Upper lobe of left lung (tissue), 6 donors: ENCODE results near the gene SLC25A24. TPM values are rescaled to one million over a fixed set of nuclear protein-coding genes. Genes with fewer than 3 reads are reported as not detected.

ENCODE experiments used
- ATAC-seq, 2 donors: fragments of 200-7000 bp; cut with Tn5 transposase; one replicate each; pipeline ENCODE4 v1.9.1; 2022; ENCODE audit warnings: mild to moderate bottlenecking in 2 of 2, moderate library complexity in 2 of 2; ENCODE audit not compliant: low FRiP score in 2 of 2
- DNase-seq, 2 donors: peaks; one replicate each; pipeline ENCODE4 v3.0.0-alpha.2; 2019 to 2020
- H3K27ac ChIP-seq, 4 donors: fragments of 200-600 bp; sonication (generic); one replicate each; pipeline ENCODE4 v1.5.1; 2016 to 2019
- H3K27me3 ChIP-seq, 4 donors: fragments of 200-600 bp; sonication (generic); one replicate each; pipeline ENCODE4 v1.5.1; 2017 to 2019
- H3K36me3 ChIP-seq, 4 donors: fragments of 200-600 bp; sonication (generic); one replicate each; pipeline ENCODE4 v1.5.1; 2016 to 2019
- H3K4me1 ChIP-seq, 4 donors: fragments of 200-600 bp; sonication (generic); one replicate each; pipeline ENCODE4 v1.5.1; 2018 to 2019
- H3K4me3 ChIP-seq, 4 donors: fragments of 200-600 bp; sonication (generic); one replicate each; pipeline ENCODE4 v1.5.1; 2017 to 2019; ENCODE audit warnings: mild to moderate bottlenecking in 2 of 4, moderate library complexity in 1 of 4
- H3K9me3 ChIP-seq, 4 donors: fragments of 200-600 bp; sonication (generic); one replicate each; pipeline ENCODE4 v1.5.1; 2018 to 2019
- EP300 ChIP-seq, 4 donors: sonication (generic); formaldehyde crosslinking; IDR thresholded peaks; one replicate each; pipeline ENCODE4 v1.5.1; 2017; ENCODE audit warnings: antibody characterized with exemption in 4 of 4, control low read depth in 2 of 4
- POLR2A ChIP-seq, 4 donors: fragments of 450-650 bp; IDR thresholded peaks; one replicate each; pipeline ENCODE4 v1.5.1; 2016 to 2017; ENCODE audit warnings: antibody characterized with exemption in 4 of 4, mild to moderate bottlenecking in 2 of 4
- POLR2AphosphoS5 ChIP-seq, 2 donors: sonication (generic); formaldehyde crosslinking; IDR thresholded peaks; one replicate each; pipeline ENCODE4 v1.5.1; 2017; ENCODE audit warnings: antibody characterized with exemption in 2 of 2
- WGBS, 2 donors: methylation state at CpG; one replicate each; pipeline ENCODE4 v1.1.5; 2017 to 2018; 5-methylcytosine and 5-hydroxymethylcytosine counted together
- total RNA-seq, 6 donors: library from RNA; depleted of rRNA in 4 of 6; stranded (reverse); fragments of >200 nt in 4 of 6; gene quantifications; one replicate each; pipeline versions ENCODE4 v1.1.0 to v1.2.1, GENCODE V29; 2016 to 2021
- TF ChIP-seq, protein P1 (sequence below), 6 experiments: fragments of 450-650 bp in 4 of 6; fragments of 200-600 bp in 2 of 6; sonication (generic) in 2 of 6; IDR thresholded peaks; one replicate each; pipeline ENCODE4 v1.5.1; 2016 to 2019; ENCODE audit warnings: antibody characterized with exemption in 6 of 6
- donor health status: DM: no; HTN: no; CAD: no; lungs with moderate emphysema.
- donor health status: DM: no; HTN: yes; CAD: no; lungs with severe emphysema.

Gene SLC25A24
- total RNA-seq, 6 donors from 2014 or later = 28.6 to 96.7 (median 42.5) TPM

DNA sequence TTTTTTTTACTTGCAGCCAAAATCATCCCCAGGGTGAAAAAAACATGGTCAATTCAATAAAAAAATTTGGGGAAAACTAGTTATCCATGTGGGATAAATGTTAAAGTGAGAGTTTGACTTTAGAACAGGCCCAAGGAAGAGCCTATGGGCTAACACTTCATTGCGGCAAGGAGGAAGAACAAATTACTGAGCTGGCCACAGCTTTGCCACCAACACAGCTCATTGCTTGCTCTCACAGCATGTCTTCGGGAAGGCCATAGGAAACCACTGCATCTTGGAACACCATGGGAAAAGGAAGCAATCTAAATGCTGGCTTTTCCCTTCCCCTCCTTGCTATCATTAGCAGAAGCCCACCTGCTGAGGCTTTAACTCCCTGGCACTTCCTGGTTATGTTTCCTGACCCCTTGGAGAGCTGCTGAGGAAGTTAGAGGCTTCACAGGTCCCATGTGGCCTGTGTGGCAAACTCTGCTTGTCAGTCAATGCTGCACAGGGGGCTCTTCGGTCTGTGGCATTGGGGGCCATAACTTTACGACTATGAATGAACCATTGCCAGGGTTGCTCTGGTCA is 86.0 kb downstream of the SLC25A24 start:
- peak in 1 of 2 donors; percentile 36 for ATAC-seq

DNA sequence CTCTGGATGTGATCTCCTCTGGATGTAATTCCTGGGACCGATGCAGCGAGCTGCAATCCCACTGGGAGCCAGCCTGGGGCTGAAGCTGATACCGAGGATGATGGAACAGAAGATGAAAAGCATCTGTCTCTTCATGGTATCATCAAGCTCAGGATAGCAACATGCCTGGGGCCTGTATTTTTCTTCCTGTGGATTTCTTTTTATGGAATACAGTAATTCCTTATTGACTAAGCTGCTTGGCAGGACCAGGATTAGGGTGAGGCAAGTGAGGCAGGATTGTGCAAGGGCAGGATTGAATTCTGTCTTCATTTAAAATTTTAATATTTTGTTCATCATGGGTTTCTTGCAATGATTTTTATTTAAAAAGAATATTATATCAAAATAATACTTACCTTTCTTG is 86.6 kb downstream of the SLC25A24 start:
- H3K4me3 ChIP-seq = no peak overlapping the region

More for the DNA sequence above, 86.0 kb downstream of the SLC25A24 start:
- TF ChIP-seq POLR2AphosphoS5 (IDR thresholded peaks at IDR 0.05) (no peak), EP300 (IDR thresholded peaks at IDR 0.05) (no peak), POLR2A (IDR thresholded peaks at IDR 0.05) (no peak)
- TF ChIP-seq, protein P1, sequence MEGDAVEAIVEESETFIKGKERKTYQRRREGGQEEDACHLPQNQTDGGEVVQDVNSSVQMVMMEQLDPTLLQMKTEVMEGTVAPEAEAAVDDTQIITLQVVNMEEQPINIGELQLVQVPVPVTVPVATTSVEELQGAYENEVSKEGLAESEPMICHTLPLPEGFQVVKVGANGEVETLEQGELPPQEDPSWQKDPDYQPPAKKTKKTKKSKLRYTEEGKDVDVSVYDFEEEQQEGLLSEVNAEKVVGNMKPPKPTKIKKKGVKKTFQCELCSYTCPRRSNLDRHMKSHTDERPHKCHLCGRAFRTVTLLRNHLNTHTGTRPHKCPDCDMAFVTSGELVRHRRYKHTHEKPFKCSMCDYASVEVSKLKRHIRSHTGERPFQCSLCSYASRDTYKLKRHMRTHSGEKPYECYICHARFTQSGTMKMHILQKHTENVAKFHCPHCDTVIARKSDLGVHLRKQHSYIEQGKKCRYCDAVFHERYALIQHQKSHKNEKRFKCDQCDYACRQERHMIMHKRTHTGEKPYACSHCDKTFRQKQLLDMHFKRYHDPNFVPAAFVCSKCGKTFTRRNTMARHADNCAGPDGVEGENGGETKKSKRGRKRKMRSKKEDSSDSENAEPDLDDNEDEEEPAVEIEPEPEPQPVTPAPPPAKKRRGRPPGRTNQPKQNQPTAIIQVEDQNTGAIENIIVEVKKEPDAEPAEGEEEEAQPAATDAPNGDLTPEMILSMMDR (IDR thresholded peaks at IDR 0.05) = no peak
- no peaks in the 10 kb centered on the region for H3K27me3 ChIP-seq
- H3K27ac ChIP-seq = no peak overlapping the region
- 55 to 57% methylated on average over 4 of the region's 4 CpGs for WGBS, 2 donors
- H3K4me3 ChIP-seq = no peak overlapping the region
- H3K9me3 ChIP-seq = no peaks in the 10 kb centered on the region
- DNase-seq = no peak
- no peaks in the 10 kb centered on the region for H3K36me3 ChIP-seq
- peaks cover 5 to 15% (median 7%) of the 10 kb centered on the region in 4 donors for H3K4me1 ChIP-seq

DNA sequence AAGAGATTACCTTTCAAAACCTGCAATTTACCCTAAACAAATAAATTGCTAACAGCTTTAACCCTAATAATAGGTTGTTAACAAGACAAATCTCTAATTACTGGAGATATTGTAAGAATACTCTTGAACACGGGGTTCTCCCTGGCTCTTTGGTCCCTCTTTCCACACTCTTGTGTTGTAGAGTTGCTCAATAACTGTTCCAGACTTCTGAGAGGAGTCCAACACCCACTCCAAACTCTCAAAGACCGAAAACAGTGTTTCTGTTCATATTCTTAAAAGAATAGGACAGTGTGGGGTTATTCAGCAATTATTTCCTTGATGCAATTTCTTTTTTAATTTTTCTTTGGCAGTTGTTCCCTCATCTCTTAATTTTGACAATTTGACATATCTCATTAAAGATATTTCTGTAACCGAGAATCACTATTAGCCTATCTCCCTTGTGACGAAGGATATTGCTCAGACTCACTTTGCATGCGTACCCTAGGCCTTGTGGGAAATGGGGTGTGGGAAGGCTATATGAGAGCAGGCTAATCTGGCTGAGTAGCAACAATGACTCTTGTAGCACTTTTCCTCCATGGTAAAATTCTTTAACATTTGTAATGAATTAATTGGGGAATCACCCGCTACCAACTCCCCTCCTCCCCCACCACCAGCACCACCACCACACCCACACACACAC is 90.7 kb downstream of the SLC25A24 start:
- TF ChIP-seq POLR2AphosphoS5 (IDR thresholded peaks at IDR 0.05) = no peak
- no peak for TF ChIP-seq EP300 (IDR thresholded peaks at IDR 0.05)
- no peak for TF ChIP-seq POLR2A (IDR thresholded peaks at IDR 0.05)
- TF ChIP-seq, protein P1 (IDR thresholded peaks at IDR 0.05) = no peak
- Histone ChIP-seq H3K27ac (no peak overlapping the region), H3K9me3 (peaks cover 0 to 3% (median 0%) of the 10 kb centered on the region in 4 donors), H3K4me1 (peaks cover 0 to 4% (median 0%) of the 10 kb centered on the region in 4 donors), H3K4me3 (no peak overlapping the region), H3K27me3 (no peaks in the 10 kb centered on the region), H3K36me3 (no peaks in the 10 kb centered on the region)
- WGBS, 2 donors = 87 to 89% methylated on average over 6 of the region's 6 CpGs
- ATAC-seq (no peak), DNase-seq (no peak)

More for the DNA sequence above, 86.6 kb downstream of the SLC25A24 start:
- no peak for DNase-seq
- Histone ChIP-seq H3K27me3 (no peaks in the 10 kb centered on the region), H3K4me1 (peaks cover 4 to 11% (median 7%) of the 10 kb centered on the region in 4 donors), H3K36me3 (no peaks in the 10 kb centered on the region), H3K27ac (no peak overlapping the region), H3K9me3 (no peaks in the 10 kb centered on the region)
- 58 to 60% methylated on average over 3 of the region's 3 CpGs for WGBS, 2 donors
- no peak for ATAC-seq
- TF ChIP-seq EP300 (IDR thresholded peaks at IDR 0.05) = no peak
- TF ChIP-seq POLR2A (IDR thresholded peaks at IDR 0.05) = no peak
- no peak for TF ChIP-seq POLR2AphosphoS5 (IDR thresholded peaks at IDR 0.05)
- TF ChIP-seq, protein P1 (IDR thresholded peaks at IDR 0.05) = no peak

DNA sequence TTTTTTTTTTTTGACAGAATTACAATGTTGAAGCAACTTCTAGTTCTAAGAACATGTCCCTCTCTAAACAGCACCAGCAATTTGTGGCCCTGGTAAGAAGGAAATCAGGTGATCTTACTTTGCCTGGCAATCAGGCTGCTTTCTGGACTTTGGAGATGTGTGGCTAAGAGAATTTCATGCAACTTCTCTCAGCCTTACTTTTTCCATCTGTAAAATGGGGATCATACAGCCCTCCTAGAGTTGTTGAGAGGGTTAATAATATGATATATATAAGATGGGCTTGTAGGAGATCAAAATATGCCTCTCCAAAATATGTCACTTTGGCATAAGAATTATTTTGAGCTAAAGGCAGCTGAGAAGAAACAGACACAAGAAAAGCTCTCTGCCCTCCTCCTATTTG is 92.0 kb downstream of the SLC25A24 start:
- H3K27ac ChIP-seq = no peak overlapping the region
- DNase-seq (no peak), ATAC-seq (no peak)
- TF ChIP-seq EP300 (IDR thresholded peaks at IDR 0.05) (no peak), POLR2A (IDR thresholded peaks at IDR 0.05) (no peak), POLR2AphosphoS5 (IDR thresholded peaks at IDR 0.05) (no peak)
- TF ChIP-seq, protein P1 (IDR thresholded peaks at IDR 0.05) = no peak
- no peak overlapping the region for H3K4me3 ChIP-seq
- H3K27me3 ChIP-seq = no peaks in the 10 kb centered on the region
- H3K36me3 ChIP-seq = no peaks in the 10 kb centered on the region
- peaks cover 0 to 3% (median 0%) of the 10 kb centered on the region in 4 donors for H3K9me3 ChIP-seq
- no peaks in the 10 kb centered on the region for H3K4me1 ChIP-seq
